Stimulated activated memory B cell treated with anti-CD40 and anti-IgM and Interleukin-4, amounts not matched to agents 10 μg/mL and 1 μg/mL and 100 μg/mL, for 72 hours (primary cell): ENCODE measurements around the gene ME3.

ENCODE experiments used
- ATAC-seq: fragments of 150-1000 bp; cut with Tn5 transposase; 2 replicates; pipeline ENCODE4 v1.10.0; 2021
- H3K27ac Mint-ChIP-seq: one replicate; pipeline ENCODE4 v1.8.0; 2022; ENCODE audit warnings: mild to moderate bottlenecking, mixed read lengths
- H3K27me3 Mint-ChIP-seq: one replicate; pipeline ENCODE4 v1.8.0; 2022; ENCODE audit warnings: mixed read lengths
- H3K36me3 Mint-ChIP-seq: one replicate; pipeline ENCODE4 v1.8.0; 2022; ENCODE audit warnings: mixed read lengths
- H3K4me1 Mint-ChIP-seq: one replicate; pipeline ENCODE4 v1.8.0; 2022; ENCODE audit warnings: mixed read lengths
- H3K4me3 Mint-ChIP-seq: one replicate; pipeline ENCODE4 v1.8.0; 2022; ENCODE audit warnings: mild to moderate bottlenecking, moderate library complexity, mixed read lengths
- H3K9me3 Mint-ChIP-seq: one replicate; pipeline ENCODE4 v1.8.0; 2022; ENCODE audit warnings: mixed read lengths

The ME3 gene

GRCh38 chr11:86461892-86462291 lies 210.5 kb downstream of the ME3 start:
- Mint-ChIP-seq H3K27ac (no peak overlapping the region), H3K27me3 (no peaks in the 10 kb centered on the region), H3K9me3 (no peaks in the 10 kb centered on the region), H3K4me3 (no peak overlapping the region), H3K4me1 (no peaks in the 10 kb centered on the region), H3K36me3 (no peaks in the 10 kb centered on the region)
- no peak for ATAC-seq

- H3K36me3 Mint-ChIP-seq, result no peaks in the 10 kb centered on the region
- H3K27ac Mint-ChIP-seq, result no peak overlapping the region
- H3K27me3 Mint-ChIP-seq, result peaks cover 7% of the 10 kb centered on the region
- H3K9me3 Mint-ChIP-seq, result no peaks in the 10 kb centered on the region
- H3K4me3 Mint-ChIP-seq, result no peak overlapping the region
- H3K4me1 Mint-ChIP-seq, result peaks cover 8% of the 10 kb centered on the region
- ATAC-seq, result no peak
Measured at GRCh38 chr11:86460461-86461385, 211.7 kb downstream of the ME3 start.

- Mint-ChIP-seq H3K36me3 (no peaks in the 10 kb centered on the region), H3K4me1 (peaks cover 9% of the 10 kb centered on the region), H3K27ac (no peak overlapping the region), H3K27me3 (peaks cover 11% of the 10 kb centered on the region), H3K4me3 (no peak overlapping the region), H3K9me3 (no peaks in the 10 kb centered on the region)
- ATAC-seq, result no peak
Measured at GRCh38 chr11:86459682-86460460, 212.5 kb downstream of the ME3 start.

- Mint-ChIP-seq H3K27ac (no peak overlapping the region), H3K27me3 (peaks cover 11% of the 10 kb centered on the region), H3K4me1 (peaks cover 9% of the 10 kb centered on the region), H3K9me3 (no peaks in the 10 kb centered on the region), H3K4me3 (no peak overlapping the region), H3K36me3 (no peaks in the 10 kb centered on the region)
- ATAC-seq, result no peak
Measured at GRCh38 chr11:86459002-86459385, 213.4 kb downstream of the ME3 start.

- no peak for ATAC-seq
- Mint-ChIP-seq H3K36me3 (no peaks in the 10 kb centered on the region), H3K27me3 (peaks cover 11% of the 10 kb centered on the region), H3K27ac (no peak overlapping the region), H3K4me3 (no peak overlapping the region), H3K9me3 (no peaks in the 10 kb centered on the region), H3K4me1 (peaks cover 9% of the 10 kb centered on the region)
Measured at GRCh38 chr11:86458294-86459001, 214.0 kb downstream of the ME3 start.

- peaks cover 9% of the 10 kb centered on the region for H3K4me1 Mint-ChIP-seq
- no peak overlapping the region for H3K4me3 Mint-ChIP-seq
- ATAC-seq, result peak; percentile 77
- H3K27me3 Mint-ChIP-seq, result peaks cover 11% of the 10 kb centered on the region
- H3K9me3 Mint-ChIP-seq, result no peaks in the 10 kb centered on the region
- H3K27ac Mint-ChIP-seq, result no peak overlapping the region
- H3K36me3 Mint-ChIP-seq, result no peaks in the 10 kb centered on the region
Measured at GRCh38 chr11:86456075-86456939, 216.1 kb downstream of the ME3 start.

GRCh38 chr11:86453290-86454030 lies 219.0 kb downstream of the ME3 start:
- no peaks in the 10 kb centered on the region for H3K9me3 Mint-ChIP-seq
- H3K4me3 Mint-ChIP-seq, result no peak overlapping the region
- peaks cover 11% of the 10 kb centered on the region for H3K27me3 Mint-ChIP-seq
- H3K4me1 Mint-ChIP-seq, result peaks cover 9% of the 10 kb centered on the region
- H3K27ac Mint-ChIP-seq, result no peak overlapping the region
- no peak for ATAC-seq
- no peaks in the 10 kb centered on the region for H3K36me3 Mint-ChIP-seq

GRCh38 chr11:86449993-86450629 lies 222.3 kb downstream of the ME3 start:
- Mint-ChIP-seq H3K27me3 (no peaks in the 10 kb centered on the region), H3K27ac (no peak overlapping the region), H3K4me1 (no peaks in the 10 kb centered on the region), H3K9me3 (no peaks in the 10 kb centered on the region), H3K36me3 (no peaks in the 10 kb centered on the region), H3K4me3 (no peak overlapping the region)
- ATAC-seq, result no peak

- Mint-ChIP-seq H3K36me3 (no peaks in the 10 kb centered on the region), H3K4me1 (peaks cover 14% of the 10 kb centered on the region), H3K9me3 (no peaks in the 10 kb centered on the region), H3K27me3 (no peaks in the 10 kb centered on the region), H3K4me3 (no peak overlapping the region), H3K27ac (no peak overlapping the region)
- no peak for ATAC-seq
Measured at GRCh38 chr11:86447763-86448480, 224.5 kb downstream of the ME3 start.

- H3K4me3 Mint-ChIP-seq, result no peak overlapping the region
- no peaks in the 10 kb centered on the region for H3K9me3 Mint-ChIP-seq
- ATAC-seq, result no peak
- peaks cover 20% of the 10 kb centered on the region for H3K4me1 Mint-ChIP-seq
- H3K36me3 Mint-ChIP-seq, result no peaks in the 10 kb centered on the region
- no peak overlapping the region for H3K27ac Mint-ChIP-seq
- no peaks in the 10 kb centered on the region for H3K27me3 Mint-ChIP-seq
Measured at GRCh38 chr11:86446924-86447285, 225.5 kb downstream of the ME3 start.

- Mint-ChIP-seq H3K4me1 (peaks cover 20% of the 10 kb centered on the region), H3K27me3 (no peaks in the 10 kb centered on the region), H3K36me3 (no peaks in the 10 kb centered on the region), H3K27ac (no peak overlapping the region), H3K9me3 (no peaks in the 10 kb centered on the region), H3K4me3 (no peak overlapping the region)
- no peak for ATAC-seq
Measured at GRCh38 chr11:86446163-86446923, 226.1 kb downstream of the ME3 start.

GRCh38 chr11:86444981-86445380 lies 227.4 kb downstream of the ME3 start:
- H3K36me3 Mint-ChIP-seq, result no peaks in the 10 kb centered on the region
- H3K4me1 Mint-ChIP-seq, result peaks cover 27% of the 10 kb centered on the region
- H3K27me3 Mint-ChIP-seq, result no peaks in the 10 kb centered on the region
- H3K4me3 Mint-ChIP-seq, result no peak overlapping the region
- peak overlapping the region; percentile 26 for H3K27ac Mint-ChIP-seq
- peak; percentile 68 for ATAC-seq
- H3K9me3 Mint-ChIP-seq, result no peaks in the 10 kb centered on the region

GRCh38 chr11:86443415-86443814 lies 229.0 kb downstream of the ME3 start:
- Mint-ChIP-seq H3K27me3 (no peaks in the 10 kb centered on the region), H3K4me3 (no peak overlapping the region), H3K9me3 (no peaks in the 10 kb centered on the region), H3K27ac (peak overlapping the region; percentile 48), H3K4me1 (peaks cover 31% of the 10 kb centered on the region), H3K36me3 (no peaks in the 10 kb centered on the region)
- ATAC-seq, result no peak
